Neural cell (in vitro differentiated cells): ENCODE measurements around the gene EDAR. TPM values are rescaled to one million over a fixed set of nuclear protein-coding genes. Genes with fewer than 3 reads are reported as not detected.

Experiments
- H2AFZ ChIP-seq: fragments of 200-600, 300-800 bp; sonication (generic), shearing (Covaris generic); 2 replicates; pipeline ENCODE4 v1.6.0; 2014; ENCODE audit warnings: low read depth, mild to moderate bottlenecking, antibody characterized with exemption, low read length, moderate library complexity
- H3F3A ChIP-seq: fragments of 200-600 bp; shearing (Covaris generic); 2 replicates; pipeline ENCODE4 v1.6.1; 2016; ENCODE audit warnings: mild to moderate bottlenecking, moderate library complexity, mixed read lengths, antibody characterized with exemption, low read length; ENCODE audit not compliant: insufficient read depth, poor library complexity, severe bottlenecking
- H3K27ac ChIP-seq: fragments of 200-600, 300-800 bp; sonication (generic), shearing (Covaris generic); 2 replicates; pipeline ENCODE4 v1.5.1; 2014; ENCODE audit warnings: mild to moderate bottlenecking, low read length, moderate library complexity
- H3K27me3 ChIP-seq: fragments of 300-800, 200-600 bp; sonication (generic), shearing (Covaris generic); 2 replicates; pipeline ENCODE4 v1.6.0; 2014; ENCODE audit warnings: mild to moderate bottlenecking, low read depth, low read length, moderate library complexity; ENCODE audit not compliant: insufficient read depth
- H3K36me3 ChIP-seq: fragments of 300-800, 200-600 bp; sonication (generic), shearing (Covaris generic); 2 replicates; pipeline ENCODE4 v1.5.1; 2014; ENCODE audit warnings: mild to moderate bottlenecking, antibody characterized with exemption, low read length, moderate library complexity; ENCODE audit not compliant: insufficient read depth
- H3K4me2 ChIP-seq: fragments of 300-800, 200-600 bp; sonication (generic), shearing (Covaris generic); 2 replicates; pipeline ENCODE4 v1.6.0; 2014; ENCODE audit warnings: mild to moderate bottlenecking, low read length
- H3K4me3 ChIP-seq: fragments of 300-800, 200-600 bp; sonication (generic), shearing (Covaris generic); 2 replicates; pipeline ENCODE4 v1.5.1; 2014; ENCODE audit warnings: mild to moderate bottlenecking, low read length, moderate library complexity
- H3K79me2 ChIP-seq: fragments of 200-600 bp; shearing (Covaris generic); replicated peaks from 2 replicates; pipeline ENCODE4 v1.6.0; 2014; ENCODE audit warnings: mild to moderate bottlenecking, low read length, moderate library complexity; ENCODE audit not compliant: insufficient read depth
- H3K9ac ChIP-seq: fragments of 300-800, 200-600 bp; sonication (generic), shearing (Covaris generic); 2 replicates; pipeline ENCODE4 v1.6.1; 2016; ENCODE audit warnings: mild to moderate bottlenecking, low read length, mixed read lengths
- H3K9me2 ChIP-seq: fragments of 200-600 bp; shearing (Covaris generic); 2 replicates; pipeline ENCODE4 v1.6.1; 2016; ENCODE audit warnings: mild to moderate bottlenecking, low read length, mixed read lengths; ENCODE audit not compliant: insufficient read depth
- H3K9me3 ChIP-seq: fragments of 200-600, 300-800 bp; sonication (generic), shearing (Covaris generic); 2 replicates; pipeline ENCODE4 v1.6.1; 2016; ENCODE audit warnings: mild to moderate bottlenecking, mixed run types, low read length, moderate library complexity, mixed read lengths
- H4K20me1 ChIP-seq: fragments of 200-600 bp; shearing (Covaris generic); 2 replicates; pipeline ENCODE4 v1.6.1; 2016; ENCODE audit warnings: mild to moderate bottlenecking, mixed run types; ENCODE audit not compliant: insufficient read depth
- CTCF ChIP-seq: fragments of 450-650 bp; IDR thresholded peaks from 2 replicates; pipeline ENCODE4 v1.5.1; 2014; ENCODE audit warnings: antibody characterized with exemption, mild to moderate bottlenecking, moderate library complexity; ENCODE audit not compliant: poor library complexity, severe bottlenecking
- EP300 ChIP-seq: fragments of 450-650 bp; conservative IDR thresholded peaks from 2 replicates; pipeline ENCODE4 v1.6.1; 2014; ENCODE audit warnings: antibody characterized with exemption, mild to moderate bottlenecking, moderate library complexity; ENCODE audit not compliant: poor library complexity, severe bottlenecking
- EZH2 ChIP-seq: fragments of 200-600, 300-800 bp; shearing (Covaris generic), sonication (generic); IDR thresholded peaks from 2 replicates; pipeline ENCODE4 v1.6.1; 2014; ENCODE audit warnings: antibody characterized with exemption, low read length, borderline replicate concordance, mild to moderate bottlenecking; ENCODE audit not compliant: insufficient read depth, poor library complexity, severe bottlenecking
- MXI1 ChIP-seq: fragments of 450-650 bp; conservative IDR thresholded peaks from 2 replicates; pipeline ENCODE4 v1.6.1; 2014; ENCODE audit warnings: antibody characterized with exemption, mild to moderate bottlenecking; ENCODE audit not compliant: poor library complexity, severe bottlenecking
- POLR2AphosphoS5 ChIP-seq: IDR thresholded peaks from 2 replicates; pipeline ENCODE4 v1.6.1; 2012
- RAD21 ChIP-seq: fragments of 450-650 bp; conservative IDR thresholded peaks from 2 replicates; pipeline ENCODE4 v1.6.1; 2014; ENCODE audit warnings: antibody characterized with exemption, mild to moderate bottlenecking, moderate library complexity
- REST ChIP-seq: IDR thresholded peaks from 2 replicates; pipeline ENCODE4 v1.6.1; 2012; ENCODE audit warnings: borderline replicate concordance
- SMC3 ChIP-seq: fragments of 450-650 bp; conservative IDR thresholded peaks from 2 replicates; pipeline ENCODE4 v1.6.1; 2014; ENCODE audit warnings: antibody characterized with exemption, mild to moderate bottlenecking, moderate library complexity; ENCODE audit not compliant: poor library complexity
- TAF1 ChIP-seq: IDR thresholded peaks from 2 replicates; pipeline ENCODE4 v1.6.1; 2012; ENCODE audit warnings: low read depth
- polyA plus RNA-seq: library from polyadenylated mRNA; depleted of rRNA; stranded (reverse); fragments of >200 nt; gene quantifications from 2 replicates; pipeline ENCODE4 v1.2.3, GENCODE V29; 2014

Gene EDAR
- polyA plus RNA-seq, 1 donor from 2014 or later = not detected

- no peaks in the 10 kb centered on the region for H3K36me3 ChIP-seq
- H2AFZ ChIP-seq = no peak overlapping the region
- H3K9ac ChIP-seq = no peak overlapping the region
- no peaks in the 10 kb centered on the region for H3K9me2 ChIP-seq
- no peaks in the 10 kb centered on the region for H3K79me2 ChIP-seq
- H3F3A ChIP-seq = no peaks in the 10 kb centered on the region
- no peaks in the 10 kb centered on the region for H4K20me1 ChIP-seq
- TF ChIP-seq REST (no peak), CTCF (no peak), SMC3 (no peak), MXI1 (no peak), EZH2 (no peak)
- no peak overlapping the region for H3K4me3 ChIP-seq
- no peaks in the 10 kb centered on the region for H3K27me3 ChIP-seq
- H3K9me3 ChIP-seq = no peaks in the 10 kb centered on the region
- no peak overlapping the region for H3K4me2 ChIP-seq
- H3K27ac ChIP-seq = no peak overlapping the region
These were observed 66.7 kb downstream of the EDAR start for GRCh38 chr2:108922141-108922915.

GRCh38 chr2:108921096-108922030 is 67.7 kb downstream of the EDAR start:
- H3K4me3 ChIP-seq = no peak overlapping the region
- TF ChIP-seq EZH2 = no peak
- TF ChIP-seq EP300 = no peak
- TF ChIP-seq TAF1 = no peak
- no peak for TF ChIP-seq CTCF
- no peak for TF ChIP-seq RAD21
- no peak for TF ChIP-seq MXI1
- no peak for TF ChIP-seq POLR2AphosphoS5
- no peak for TF ChIP-seq SMC3
- no peak for TF ChIP-seq REST
- no peaks in the 10 kb centered on the region for H3K79me2 ChIP-seq
- H3K27ac ChIP-seq = no peak overlapping the region
- H3F3A ChIP-seq = no peaks in the 10 kb centered on the region
- no peak overlapping the region for H3K9ac ChIP-seq
- no peaks in the 10 kb centered on the region for H3K27me3 ChIP-seq
- H3K36me3 ChIP-seq = no peaks in the 10 kb centered on the region
- no peaks in the 10 kb centered on the region for H4K20me1 ChIP-seq
- no peak overlapping the region for H2AFZ ChIP-seq
- H3K9me3 ChIP-seq = no peaks in the 10 kb centered on the region
- H3K4me2 ChIP-seq = no peak overlapping the region
- no peaks in the 10 kb centered on the region for H3K9me2 ChIP-seq
